Fibroblast of lung (primary cell): Measurements from ENCODE around the gene EYA2. TPM values are rescaled to one million over a fixed set of nuclear protein-coding genes. Genes with fewer than 3 reads are reported as not detected.

ENCODE experiments used
- DNase-seq, 2 donors: peaks; one replicate each; pipeline versions ENCODE4 v3.0.0 to v3.0.0-alpha.2; 2010; ENCODE audit warnings: low read depth in 2 of 2
- H2AFZ ChIP-seq: 2 replicates; pipeline ENCODE4 v1.5.1; 2012; ENCODE audit warnings: low read length, control low read depth, inconsistent platforms
- H3K27ac ChIP-seq: 2 replicates; pipeline ENCODE4 v1.5.1; 2011; ENCODE audit warnings: low read length, control low read depth; ENCODE audit not compliant: insufficient read depth
- H3K27me3 ChIP-seq: 2 replicates; pipeline ENCODE4 v1.5.1; 2011; ENCODE audit warnings: mild to moderate bottlenecking, low read length; ENCODE audit not compliant: control insufficient read depth, insufficient read depth
- H3K36me3 ChIP-seq: 2 replicates; pipeline ENCODE4 v1.5.1; 2011; ENCODE audit warnings: low read length; ENCODE audit not compliant: control insufficient read depth, insufficient read depth
- H3K4me1 ChIP-seq: 2 replicates; pipeline ENCODE4 v1.5.1; 2011; ENCODE audit warnings: low read length; ENCODE audit not compliant: control insufficient read depth, insufficient read depth; ENCODE audit errors: extremely low read depth
- H3K4me2 ChIP-seq: 2 replicates; pipeline ENCODE4 v1.5.1; 2011; ENCODE audit warnings: low read length, control low read depth; ENCODE audit not compliant: insufficient read depth; ENCODE audit errors: extremely low read depth
- H3K4me3 ChIP-seq, 4 experiments: fragments of 200-600 bp in 1 of 4; sonication (generic) in 1 of 4; replicated peaks in 1 of 4; 2 replicates each; pipeline ENCODE4 v1.5.1; 2011 to 2016; ENCODE audit warnings: low read length in 4 of 4, low read depth in 3 of 4, mild to moderate bottlenecking in 3 of 4, control low read depth in 2 of 4, inconsistent platforms in 1 of 4, mixed read lengths in 1 of 4; ENCODE audit not compliant: insufficient read depth in 1 of 4; ENCODE audit errors: control extremely low read depth in 1 of 4
- H3K79me2 ChIP-seq: 2 replicates; pipeline ENCODE4 v1.5.1; 2012; ENCODE audit warnings: mild to moderate bottlenecking, low read length, inconsistent platforms; ENCODE audit not compliant: control insufficient read depth, insufficient read depth
- H3K9ac ChIP-seq: 2 replicates; pipeline ENCODE4 v1.5.1; 2011; ENCODE audit warnings: mild to moderate bottlenecking, low read length, control low read depth; ENCODE audit not compliant: insufficient read depth
- H3K9me3 ChIP-seq: 2 replicates; pipeline ENCODE4 v1.5.1; 2012; ENCODE audit warnings: low read depth, low read length; ENCODE audit not compliant: control insufficient read depth, insufficient read depth
- H4K20me1 ChIP-seq: 2 replicates; pipeline ENCODE4 v1.5.1; 2011; ENCODE audit warnings: low read length; ENCODE audit not compliant: control insufficient read depth, insufficient read depth; ENCODE audit errors: extremely low read depth
- CTCF ChIP-seq, 2 donors: IDR thresholded peaks in 1 of 2; conservative IDR thresholded peaks in 1 of 2; 1 replicate in 1 of 2; 2 replicates in 1 of 2; pipeline ENCODE4 v1.5.1; 2011 to 2012; ENCODE audit warnings: low read length in 2 of 2, control low read depth in 1 of 2, inconsistent platforms in 1 of 2, low read depth in 1 of 2, mild to moderate bottlenecking in 1 of 2
- EZH2 ChIP-seq: IDR thresholded peaks from 2 replicates; pipeline ENCODE4 v1.5.1; 2012; ENCODE audit warnings: low read length, control low read depth, mild to moderate bottlenecking; ENCODE audit errors: missing control alignments
- polyA plus RNA-seq, 2 donors: library from polyadenylated mRNA; depleted of rRNA in 1 of 2; stranded (reverse) in 1 of 2; unstranded in 1 of 2; fragments of >200 nt; gene quantifications; 2 replicates each; pipeline ENCODE4 v1.2.1, GENCODE V29; 2011 to 2012; ENCODE audit warnings: missing spikeins in 1 of 2
- total RNA-seq: library from RNA; depleted of rRNA; stranded (reverse); fragments of >200 nt; gene quantifications from 2 replicates; pipeline ENCODE4 v1.2.1, GENCODE V29; 2014

Gene EYA2
- total and polyA plus RNA-seq, 2 donors (not counting 1 experiment from before 2014, with no cell fraction given), result 0.37 to 1.7 TPM

DNA sequence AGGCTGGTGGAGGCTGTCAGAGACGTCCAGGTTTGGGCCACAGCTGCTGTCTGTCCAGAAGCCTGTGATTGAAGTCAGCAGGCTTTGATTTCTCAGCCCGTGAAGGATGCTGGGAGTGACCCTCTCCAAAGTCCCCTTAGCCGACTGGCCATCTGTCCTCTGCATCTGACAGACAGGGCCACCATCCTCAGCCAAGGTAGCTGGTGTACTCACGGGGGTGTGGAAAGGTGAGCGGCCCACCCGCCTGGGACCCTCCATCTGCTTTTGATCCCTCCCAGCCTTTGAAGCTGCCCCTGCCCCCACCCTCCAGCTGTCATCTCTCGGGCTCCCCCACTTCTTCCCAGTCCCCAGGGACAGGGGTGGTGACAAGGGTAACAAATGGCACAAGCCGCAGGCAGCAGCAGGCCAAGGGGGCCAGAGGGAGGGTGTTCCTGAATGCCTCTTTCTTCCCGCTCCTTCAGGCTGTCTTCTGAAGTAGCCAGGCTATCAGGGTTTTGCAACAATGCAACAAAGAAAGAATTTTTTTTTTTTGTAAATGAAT lies 84.4 kb downstream of the EYA2 start:
- Histone ChIP-seq H3K4me3 (no peak overlapping the region), H3K4me2 (no peak overlapping the region), H3K27ac (no peak overlapping the region), H4K20me1 (no peaks in the 10 kb centered on the region), H3K9me3 (no peaks in the 10 kb centered on the region), H3K27me3 (no peaks in the 10 kb centered on the region), H3K79me2 (no peaks in the 10 kb centered on the region), H2AFZ (no peak overlapping the region), H3K36me3 (no peaks in the 10 kb centered on the region), H3K9ac (no peak overlapping the region), H3K4me1 (no peaks in the 10 kb centered on the region)
- no peak for DNase-seq
- TF ChIP-seq CTCF (conservative IDR thresholded peaks at IDR 0.05 in 1 of 2, IDR thresholded peaks at IDR 0.05 in 1 of 2; ENCODE audit: low read depth in 1 of 2, low read length in 2 of 2), result no peak
- no peak for TF ChIP-seq EZH2

GRCh38 chr20:46979603-46980241 lies 85.1 kb downstream of the EYA2 start:
- H3K9me3 ChIP-seq, result no peaks in the 10 kb centered on the region
- no peaks in the 10 kb centered on the region for H3K79me2 ChIP-seq
- no peak overlapping the region for H2AFZ ChIP-seq
- H3K4me2 ChIP-seq, result no peak overlapping the region
- no peak overlapping the region for H3K27ac ChIP-seq
- H4K20me1 ChIP-seq, result no peaks in the 10 kb centered on the region
- no peak overlapping the region for H3K4me3 ChIP-seq
- H3K27me3 ChIP-seq, result no peaks in the 10 kb centered on the region
- H3K9ac ChIP-seq, result no peak overlapping the region
- no peaks in the 10 kb centered on the region for H3K4me1 ChIP-seq
- no peak for DNase-seq
- H3K36me3 ChIP-seq, result no peaks in the 10 kb centered on the region
- no peak for TF ChIP-seq CTCF (conservative IDR thresholded peaks at IDR 0.05 in 1 of 2, IDR thresholded peaks at IDR 0.05 in 1 of 2; ENCODE audit: low read depth in 1 of 2, low read length in 2 of 2)
- TF ChIP-seq EZH2, result no peak

DNA sequence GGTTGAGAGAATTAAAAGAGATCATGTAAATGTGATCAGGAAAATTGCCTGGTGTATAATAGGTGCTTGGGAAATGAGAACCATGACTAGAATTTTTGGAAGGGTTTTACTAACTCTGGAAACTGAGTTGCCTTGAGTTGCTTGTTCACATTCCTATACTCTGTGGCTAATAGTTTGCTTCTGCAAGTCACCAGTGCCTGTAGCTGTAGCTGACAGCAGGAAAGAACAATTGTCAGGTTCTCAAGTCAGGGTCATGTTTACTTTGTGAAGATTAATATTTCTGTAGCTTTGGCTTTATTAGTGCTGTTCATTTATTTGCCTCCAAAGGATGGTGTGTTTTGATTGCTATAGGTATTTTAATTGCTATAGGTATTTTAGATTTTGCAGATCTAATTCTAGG lies 86.5 kb downstream of the EYA2 start:
- no peaks in the 10 kb centered on the region for H3K79me2 ChIP-seq
- no peak for DNase-seq
- no peaks in the 10 kb centered on the region for H4K20me1 ChIP-seq
- H3K27ac ChIP-seq, result no peak overlapping the region
- no peaks in the 10 kb centered on the region for H3K27me3 ChIP-seq
- H3K4me2 ChIP-seq, result no peak overlapping the region
- H3K4me1 ChIP-seq, result no peaks in the 10 kb centered on the region
- no peaks in the 10 kb centered on the region for H3K9me3 ChIP-seq
- no peak overlapping the region for H3K4me3 ChIP-seq
- H3K9ac ChIP-seq, result no peak overlapping the region
- no peaks in the 10 kb centered on the region for H3K36me3 ChIP-seq
- no peak overlapping the region for H2AFZ ChIP-seq
- TF ChIP-seq EZH2 (no peak), CTCF (conservative IDR thresholded peaks at IDR 0.05 in 1 of 2, IDR thresholded peaks at IDR 0.05 in 1 of 2; ENCODE audit: low read depth in 1 of 2, low read length in 2 of 2) (no peak)
